NT2/D1 (cell line): Measurements from ENCODE around the gene AMPD2.

Experiments
- DNase-seq: peaks from one replicate; pipeline ENCODE4 v3.0.0-alpha.2; 2011; ENCODE audit warnings: low read depth, low spot score
- H3K27me3 ChIP-seq: 2 replicates; pipeline ENCODE4 v1.6.0; 2011; ENCODE audit warnings: mild to moderate bottlenecking; ENCODE audit not compliant: insufficient read length, insufficient read depth
- H3K36me3 ChIP-seq: 2 replicates; pipeline ENCODE4 v1.6.1; 2011; ENCODE audit warnings: mild to moderate bottlenecking, low read length, mixed read lengths; ENCODE audit not compliant: insufficient read depth, insufficient read length
- H3K4me1 ChIP-seq: 2 replicates; pipeline ENCODE4 v1.5.1; 2011; ENCODE audit not compliant: insufficient read depth, insufficient read length
- H3K4me3 ChIP-seq: 2 replicates; pipeline ENCODE4 v1.5.1; 2011; ENCODE audit warnings: low read depth; ENCODE audit not compliant: insufficient read length
- H3K9ac ChIP-seq: 2 replicates; pipeline ENCODE4 v1.6.0; 2011; ENCODE audit warnings: low read depth; ENCODE audit not compliant: insufficient read length
- H3K9me3 ChIP-seq: 2 replicates; pipeline ENCODE4 v1.5.1; 2011; ENCODE audit warnings: mild to moderate bottlenecking, low read length; ENCODE audit not compliant: insufficient read depth
- SUZ12 ChIP-seq: IDR thresholded peaks from 2 replicates; pipeline ENCODE4 v1.6.1; 2011; ENCODE audit not compliant: insufficient read length, insufficient read depth; ENCODE audit errors: extremely low read depth
- YY1 ChIP-seq: IDR thresholded peaks from 2 replicates; pipeline ENCODE4 v1.6.1; 2011; ENCODE audit not compliant: insufficient read length, insufficient read depth
- ZNF274 ChIP-seq: IDR thresholded peaks from 2 replicates; pipeline ENCODE4 v1.6.1; 2011; ENCODE audit warnings: mild to moderate bottlenecking, low read depth, low read length

The AMPD2 gene

DNA sequence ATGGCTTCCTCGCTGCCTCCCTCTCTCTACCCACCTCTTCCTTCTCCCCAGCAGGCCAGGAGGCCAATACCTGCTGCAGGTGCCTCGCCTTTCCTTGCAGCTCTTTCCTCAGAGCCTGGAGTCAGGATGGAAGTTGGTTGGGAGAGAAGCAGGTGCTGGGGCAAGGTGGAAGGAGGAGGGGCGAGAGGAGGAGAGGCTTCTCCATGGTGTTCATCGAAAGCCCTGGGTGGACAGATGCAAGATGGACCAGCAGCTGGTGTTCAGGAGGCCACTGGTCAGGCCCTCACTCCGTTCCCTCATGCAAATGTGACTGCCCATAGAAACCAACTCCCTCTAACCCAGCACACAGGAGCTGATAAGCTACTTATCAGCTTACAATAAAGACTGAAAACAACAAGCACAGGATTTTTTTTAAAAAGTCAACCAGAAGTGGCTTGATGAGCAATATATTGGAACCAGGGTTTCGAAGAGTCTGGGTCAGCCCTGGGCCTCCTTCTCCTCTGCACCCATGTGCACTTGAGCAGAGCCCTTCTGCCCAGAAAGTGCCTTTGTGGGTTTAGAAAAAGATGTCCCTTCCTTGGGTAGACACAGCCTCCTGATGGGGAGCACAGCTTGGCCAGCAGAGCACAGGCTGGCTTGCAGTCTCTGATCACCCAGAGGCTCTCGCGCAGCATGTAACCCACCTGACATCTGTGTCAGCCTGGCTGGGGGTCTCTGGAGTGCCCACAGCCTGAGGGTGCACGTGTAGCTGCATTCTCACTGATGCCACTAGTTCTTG lies 19.6 kb downstream of the AMPD2 start:
- H3K36me3 ChIP-seq = no peaks in the 10 kb centered on the region
- peaks cover 16% of the 10 kb centered on the region for H3K27me3 ChIP-seq
- H3K4me3 ChIP-seq = no peak overlapping the region
- no peaks in the 10 kb centered on the region for H3K9me3 ChIP-seq
- no peak for DNase-seq
- no peak overlapping the region for H3K9ac ChIP-seq
- H3K4me1 ChIP-seq = peaks cover 22% of the 10 kb centered on the region
- TF ChIP-seq YY1 = no peak
- no peak for TF ChIP-seq SUZ12
- TF ChIP-seq ZNF274 = no peak

GRCh38 chr1:109639841-109640184 lies 20.2 kb downstream of the AMPD2 start:
- Histone ChIP-seq H3K9me3 (no peaks in the 10 kb centered on the region), H3K4me1 (peaks cover 25% of the 10 kb centered on the region), H3K36me3 (no peaks in the 10 kb centered on the region), H3K27me3 (peaks cover 16% of the 10 kb centered on the region), H3K9ac (no peak overlapping the region), H3K4me3 (no peak overlapping the region)
- no peak for DNase-seq
- TF ChIP-seq YY1 (no peak), ZNF274 (no peak), SUZ12 (no peak)

GRCh38 chr1:109640285-109640865 lies 20.7 kb downstream of the AMPD2 start:
- Histone ChIP-seq H3K9me3 (no peaks in the 10 kb centered on the region), H3K9ac (no peak overlapping the region)

GRCh38 chr1:109641078-109641740 lies 21.6 kb downstream of the AMPD2 start:
- Histone ChIP-seq H3K4me3 (no peak overlapping the region), H3K9ac (no peak overlapping the region), H3K9me3 (no peaks in the 10 kb centered on the region), H3K4me1 (peaks cover 26% of the 10 kb centered on the region), H3K27me3 (peaks cover 16% of the 10 kb centered on the region), H3K36me3 (no peaks in the 10 kb centered on the region)
- TF ChIP-seq SUZ12 (no peak), YY1 (no peak)
- no peak for DNase-seq

More at GRCh38 chr1:109640285-109640865, 20.7 kb downstream of the AMPD2 start:
- peaks cover 16% of the 10 kb centered on the region for H3K27me3 ChIP-seq
- DNase-seq = peak; percentile 76
- no peak overlapping the region for H3K4me3 ChIP-seq
- no peaks in the 10 kb centered on the region for H3K36me3 ChIP-seq
- peaks cover 26% of the 10 kb centered on the region for H3K4me1 ChIP-seq
- TF ChIP-seq SUZ12 = no peak
- no peak for TF ChIP-seq YY1
- TF ChIP-seq ZNF274 = no peak

DNA sequence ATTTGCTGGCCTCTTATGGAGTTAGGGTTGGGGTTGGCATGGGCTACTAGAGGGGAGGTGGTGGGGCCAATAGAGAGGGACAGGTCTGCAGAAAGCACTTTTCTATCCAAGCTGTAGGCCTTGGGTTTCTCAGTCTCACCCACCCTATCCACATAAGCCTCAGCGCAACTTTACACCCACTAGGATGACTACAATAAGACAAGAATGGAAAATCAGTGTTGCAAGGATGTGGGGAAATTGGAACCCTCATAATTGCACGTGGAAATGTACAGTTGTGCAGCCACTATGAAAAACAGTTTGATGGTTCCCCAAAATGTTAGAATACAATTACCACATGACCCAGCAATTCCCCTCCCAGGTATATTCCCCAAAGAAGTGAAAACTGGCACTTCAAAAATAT lies 22.2 kb downstream of the AMPD2 start:
- peaks cover 21% of the 10 kb centered on the region for H3K4me1 ChIP-seq
- no peaks in the 10 kb centered on the region for H3K36me3 ChIP-seq
- no peak overlapping the region for H3K4me3 ChIP-seq
- no peak for DNase-seq
- H3K9me3 ChIP-seq = no peaks in the 10 kb centered on the region
- no peak overlapping the region for H3K9ac ChIP-seq
- TF ChIP-seq YY1 (no peak), SUZ12 (no peak), ZNF274 (no peak)
- H3K27me3 ChIP-seq = peaks cover 16% of the 10 kb centered on the region

DNA sequence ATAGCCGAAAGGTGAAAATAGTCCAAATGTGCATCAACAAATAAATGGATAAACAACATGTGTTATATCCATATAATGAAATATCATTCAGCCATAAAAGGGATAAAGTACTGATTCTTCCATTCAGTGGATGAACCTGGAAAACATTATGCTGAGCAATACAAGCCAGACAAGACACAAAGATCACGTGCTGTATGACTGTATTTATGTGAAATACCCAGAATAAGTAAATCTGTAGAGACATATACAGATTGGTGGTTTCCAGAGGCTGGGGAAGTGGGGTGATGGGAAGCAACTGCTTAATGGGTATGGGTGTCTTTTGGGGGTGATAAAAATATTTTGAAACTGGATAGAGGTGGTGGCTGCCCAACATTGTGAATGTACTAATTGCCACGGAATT lies 23.0 kb downstream of the AMPD2 start:
- DNase-seq = no peak
- Histone ChIP-seq H3K4me1 (peaks cover 21% of the 10 kb centered on the region), H3K9me3 (no peaks in the 10 kb centered on the region), H3K9ac (no peak overlapping the region), H3K27me3 (peaks cover 16% of the 10 kb centered on the region), H3K36me3 (no peaks in the 10 kb centered on the region), H3K4me3 (no peak overlapping the region)
- TF ChIP-seq ZNF274 (no peak), YY1 (no peak), SUZ12 (no peak)

GRCh38 chr1:109643385-109644230 lies 24.0 kb downstream of the AMPD2 start:
- Histone ChIP-seq H3K36me3 (no peaks in the 10 kb centered on the region), H3K27me3 (peaks cover 16% of the 10 kb centered on the region), H3K9me3 (no peaks in the 10 kb centered on the region), H3K9ac (peak overlapping the region; percentile 43), H3K4me3 (no peak overlapping the region), H3K4me1 (peaks cover 21% of the 10 kb centered on the region)
- no peak for TF ChIP-seq YY1
- no peak for TF ChIP-seq ZNF274
- no peak for TF ChIP-seq SUZ12
- DNase-seq = peak; percentile 90
